Activated naive CD8-positive, alpha-beta T cell treated with anti-CD3 and anti-CD28 coated beads, Interleukin-2, amount 50 U/mL, for 24 hours (primary cell): Measurements from ENCODE around the gene SERPINB6.
A peak's percentile ranks its signal among the peaks of the same experiment; 100 is the strongest.
"Not testable (repeated sequence)": the region's sequence is repeated elsewhere in the genome, so short reads cannot be mapped to it uniquely, and the experiment has no call there.

ENCODE experiments used
- ATAC-seq: fragments of 150-1000 bp; cut with Tn5 transposase; one replicate; pipeline ENCODE4 v1.10.0; 2021
- DNase-seq: peaks from one replicate; pipeline ENCODE4 v3.0.0; 2021
- H3K27ac Mint-ChIP-seq: one replicate; pipeline ENCODE4 v1.8.0; 2021; ENCODE audit warnings: mild to moderate bottlenecking, mixed read lengths
- H3K27me3 Mint-ChIP-seq: one replicate; pipeline ENCODE4 v1.8.0; 2021; ENCODE audit warnings: mixed read lengths
- H3K36me3 Mint-ChIP-seq: one replicate; pipeline ENCODE4 v1.8.0; 2021; ENCODE audit warnings: low read depth, mixed read lengths
- H3K4me1 Mint-ChIP-seq: one replicate; pipeline ENCODE4 v1.8.0; 2021; ENCODE audit warnings: mixed read lengths
- H3K4me3 Mint-ChIP-seq: one replicate; pipeline ENCODE4 v1.8.0; 2021; ENCODE audit warnings: mild to moderate bottlenecking, moderate library complexity, mixed read lengths
- H3K9me3 Mint-ChIP-seq: one replicate; pipeline ENCODE4 v1.8.0; 2021; ENCODE audit warnings: mixed read lengths

SERPINB6 gene

DNA sequence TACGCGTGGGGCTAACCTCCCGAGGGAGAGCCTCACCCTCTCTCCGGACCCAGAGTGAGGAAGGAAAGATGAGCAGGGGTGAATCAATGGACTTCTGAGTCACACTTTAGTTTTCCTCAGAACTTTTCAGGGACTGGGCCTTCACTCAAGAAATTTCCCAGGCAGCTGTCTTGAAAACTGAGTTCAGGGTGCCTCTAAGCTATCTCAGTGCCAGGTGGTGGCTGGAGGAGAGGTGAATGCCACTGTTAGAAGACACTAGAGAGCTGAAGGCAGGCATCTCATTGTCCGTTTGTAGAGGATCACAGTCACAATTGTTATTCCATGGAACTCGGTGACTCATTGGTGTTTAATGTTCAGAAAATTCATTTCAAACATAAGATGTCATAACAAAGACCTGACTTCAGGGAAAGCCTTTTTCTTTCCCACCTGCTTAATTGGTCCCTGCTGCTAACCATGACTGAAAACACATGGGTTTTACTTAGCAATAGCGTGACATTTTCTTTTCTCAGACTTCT lies 5.3 kb upstream of the SERPINB6 start:
- ATAC-seq = no peak
- no peak for DNase-seq
- Mint-ChIP-seq H3K4me1 (peaks cover 36% of the 10 kb centered on the region), H3K36me3 (no peaks in the 10 kb centered on the region), H3K27ac (peak overlapping the region; percentile 55), H3K27me3 (peaks cover 18% of the 10 kb centered on the region), H3K4me3 (no peak overlapping the region), H3K9me3 (no peaks in the 10 kb centered on the region)

DNA sequence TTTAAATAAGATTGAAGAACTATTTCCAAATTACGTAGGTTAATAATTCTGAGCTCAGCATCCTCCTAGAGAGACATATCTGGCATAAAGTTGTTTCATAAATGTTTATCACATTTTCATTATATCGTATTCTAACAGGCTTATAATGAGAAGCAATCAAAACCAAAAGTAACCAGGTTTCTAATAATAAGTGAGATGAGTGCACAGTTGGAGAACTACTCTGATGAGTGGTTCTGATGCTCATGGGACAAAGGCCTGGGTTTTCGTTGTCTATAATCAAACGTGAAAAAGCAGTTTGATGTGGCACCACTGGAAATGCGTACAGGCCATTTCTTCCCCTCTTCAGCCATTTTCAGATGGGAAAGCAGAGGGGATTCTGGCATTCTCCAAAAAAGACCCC lies 4.7 kb upstream of the SERPINB6 start:
- Mint-ChIP-seq H3K27me3 (peaks cover 18% of the 10 kb centered on the region), H3K4me1 (peaks cover 37% of the 10 kb centered on the region), H3K36me3 (no peaks in the 10 kb centered on the region), H3K4me3 (no peak overlapping the region), H3K9me3 (no peaks in the 10 kb centered on the region), H3K27ac (peak overlapping the region; percentile 55)
- DNase-seq = no peak
- ATAC-seq = no peak

DNA sequence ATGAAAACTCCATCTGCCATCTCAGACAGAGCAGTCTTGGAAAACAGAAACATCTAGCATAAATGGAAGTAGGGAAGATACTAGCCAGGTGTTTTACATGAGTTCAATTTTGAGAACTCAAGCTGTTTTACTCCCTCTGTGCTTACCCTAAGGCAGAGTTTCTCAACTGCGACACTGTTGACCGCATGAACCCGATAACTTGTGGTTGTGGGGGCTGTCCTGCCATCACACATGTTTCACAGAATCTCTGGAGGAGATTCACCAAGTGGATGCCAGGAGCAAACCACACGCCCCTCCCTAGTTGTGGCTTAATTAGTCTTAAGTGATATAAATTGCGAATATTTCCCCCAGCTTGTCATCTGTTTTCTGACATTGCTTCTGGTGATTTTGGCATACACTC lies 2.3 kb upstream of the SERPINB6 start:
- H3K9me3 Mint-ChIP-seq = no peaks in the 10 kb centered on the region
- no peaks in the 10 kb centered on the region for H3K36me3 Mint-ChIP-seq
- ATAC-seq = no peak
- H3K4me3 Mint-ChIP-seq = no peak overlapping the region
- peaks cover 50% of the 10 kb centered on the region for H3K4me1 Mint-ChIP-seq
- DNase-seq = no peak
- H3K27me3 Mint-ChIP-seq = peaks cover 16% of the 10 kb centered on the region
- no peak overlapping the region for H3K27ac Mint-ChIP-seq

GRCh38 chr6:2973180-2973579 lies 1.8 kb upstream of the SERPINB6 start:
- peaks cover 15% of the 10 kb centered on the region for H3K27me3 Mint-ChIP-seq
- peaks cover 48% of the 10 kb centered on the region for H3K4me1 Mint-ChIP-seq
- DNase-seq, ATAC-seq, H3K36me3 Mint-ChIP-seq, H3K4me3 Mint-ChIP-seq, H3K9me3 Mint-ChIP-seq: not testable (repeated sequence)
- H3K27ac Mint-ChIP-seq = peak overlapping the region; percentile 85

DNA sequence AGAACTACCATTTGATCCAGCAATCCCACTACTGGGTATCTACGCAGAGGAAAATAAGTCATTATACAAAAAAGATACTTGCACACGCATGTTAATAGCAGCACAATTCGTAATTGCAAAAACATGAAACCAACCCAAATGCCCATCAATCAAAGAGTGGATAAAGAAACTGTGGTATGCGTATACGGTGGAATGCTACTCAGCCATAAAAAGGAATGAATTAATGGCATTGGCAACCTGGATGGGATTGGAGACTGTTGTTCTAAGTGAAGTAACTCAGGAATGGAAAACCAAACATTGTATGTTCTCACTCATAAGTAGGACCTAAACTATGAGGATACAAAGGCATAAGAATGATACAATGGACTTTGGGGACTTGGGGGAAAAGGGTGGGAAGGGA lies 1.3 kb upstream of the SERPINB6 start:
- not testable (repeated sequence) for DNase-seq, ATAC-seq, H3K36me3 Mint-ChIP-seq, H3K9me3 Mint-ChIP-seq
- H3K27ac Mint-ChIP-seq = peak overlapping the region; percentile 85
- peak overlapping the region; percentile 78 for H3K4me3 Mint-ChIP-seq
- H3K4me1 Mint-ChIP-seq = peaks cover 52% of the 10 kb centered on the region
- H3K27me3 Mint-ChIP-seq = peaks cover 15% of the 10 kb centered on the region

- peak overlapping the region; percentile 78 for H3K4me3 Mint-ChIP-seq
- H3K4me1 Mint-ChIP-seq = peaks cover 54% of the 10 kb centered on the region
- not testable (repeated sequence) for ATAC-seq, H3K36me3 Mint-ChIP-seq, H3K9me3 Mint-ChIP-seq, DNase-seq
- peak overlapping the region; percentile 85 for H3K27ac Mint-ChIP-seq
- H3K27me3 Mint-ChIP-seq = peaks cover 12% of the 10 kb centered on the region
These were observed 786 bp upstream of the SERPINB6 start for GRCh38 chr6:2972219-2972487.

DNA sequence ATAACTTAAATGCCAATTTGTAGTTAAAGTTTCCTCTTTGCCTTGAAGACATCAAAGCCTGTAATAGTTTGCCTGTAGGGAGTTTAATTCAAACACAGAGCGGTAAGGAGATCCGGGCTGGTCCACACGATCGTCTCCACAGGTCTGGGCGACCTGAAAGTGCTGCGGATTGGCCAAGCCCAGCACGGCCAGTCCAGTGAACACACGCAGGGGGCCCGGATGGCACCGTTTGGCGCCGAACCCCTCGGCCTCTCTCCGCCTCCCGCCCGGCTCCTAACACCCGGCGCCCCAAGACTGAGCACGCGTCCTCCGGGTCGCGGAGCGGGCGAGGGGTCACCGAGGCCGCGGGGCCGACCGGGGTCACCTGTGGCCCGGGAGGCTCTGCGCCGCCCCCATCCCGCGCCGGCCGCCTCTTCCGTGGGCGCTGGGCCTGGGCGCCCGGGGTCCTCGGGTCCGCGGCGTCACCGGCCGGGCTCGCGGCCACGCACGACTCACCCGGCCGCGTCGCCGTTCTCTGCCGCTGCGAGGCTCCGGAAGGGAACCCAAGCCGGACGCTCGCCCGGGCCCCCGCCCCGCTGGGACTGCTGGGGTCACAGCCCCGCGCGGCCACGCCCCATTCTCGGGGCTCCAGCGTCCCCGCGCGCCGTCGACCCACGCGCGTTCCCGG lies 481 bp downstream of the SERPINB6 start:
- peak overlapping the region; percentile 81 for H3K4me3 Mint-ChIP-seq
- H3K27ac Mint-ChIP-seq = peak overlapping the region; percentile 82
- H3K4me1 Mint-ChIP-seq = peaks cover 56% of the 10 kb centered on the region
- H3K36me3 Mint-ChIP-seq = no peaks in the 10 kb centered on the region
- H3K27me3 Mint-ChIP-seq = peaks cover 10% of the 10 kb centered on the region
- DNase-seq (peak; percentile 59), ATAC-seq (peak; percentile 65)
- H3K9me3 Mint-ChIP-seq = no peaks in the 10 kb centered on the region

- H3K27ac Mint-ChIP-seq = peak overlapping the region; percentile 82
- peaks cover 52% of the 10 kb centered on the region for H3K4me1 Mint-ChIP-seq
- H3K9me3 Mint-ChIP-seq = no peaks in the 10 kb centered on the region
- H3K36me3 Mint-ChIP-seq = no peaks in the 10 kb centered on the region
- no peak for ATAC-seq
- DNase-seq = no peak
- H3K4me3 Mint-ChIP-seq = peak overlapping the region; percentile 81
- H3K27me3 Mint-ChIP-seq = peaks cover 10% of the 10 kb centered on the region
These were observed 1.2 kb downstream of the SERPINB6 start for GRCh38 chr6:2970034-2970685.

- Mint-ChIP-seq H3K36me3 (no peaks in the 10 kb centered on the region), H3K27ac (peak overlapping the region; percentile 47), H3K4me1 (peaks cover 52% of the 10 kb centered on the region), H3K9me3 (no peaks in the 10 kb centered on the region), H3K27me3 (peaks cover 10% of the 10 kb centered on the region), H3K4me3 (peak overlapping the region; percentile 37)
- ATAC-seq = no peak
- DNase-seq = no peak
These were observed 1.8 kb downstream of the SERPINB6 start for GRCh38 chr6:2969549-2969948.

- Mint-ChIP-seq H3K36me3 (no peaks in the 10 kb centered on the region), H3K27ac (no peak overlapping the region), H3K4me3 (no peak overlapping the region), H3K27me3 (peaks cover 10% of the 10 kb centered on the region), H3K9me3 (no peaks in the 10 kb centered on the region), H3K4me1 (peaks cover 49% of the 10 kb centered on the region)
- ATAC-seq (no peak), DNase-seq (no peak)
These were observed 2.7 kb downstream of the SERPINB6 start for GRCh38 chr6:2968600-2969135.

- H3K27ac Mint-ChIP-seq = no peak overlapping the region
- DNase-seq = no peak
- no peaks in the 10 kb centered on the region for H3K36me3 Mint-ChIP-seq
- no peak overlapping the region for H3K4me3 Mint-ChIP-seq
- no peaks in the 10 kb centered on the region for H3K9me3 Mint-ChIP-seq
- peaks cover 44% of the 10 kb centered on the region for H3K4me1 Mint-ChIP-seq
- ATAC-seq = no peak
- peaks cover 9% of the 10 kb centered on the region for H3K27me3 Mint-ChIP-seq
These were observed 3.4 kb downstream of the SERPINB6 start for GRCh38 chr6:2967936-2968335.

- no peaks in the 10 kb centered on the region for H3K9me3 Mint-ChIP-seq
- H3K27ac Mint-ChIP-seq = no peak overlapping the region
- H3K4me3 Mint-ChIP-seq = no peak overlapping the region
- H3K4me1 Mint-ChIP-seq = peaks cover 35% of the 10 kb centered on the region
- ATAC-seq = no peak
- H3K27me3 Mint-ChIP-seq = no peaks in the 10 kb centered on the region
- no peaks in the 10 kb centered on the region for H3K36me3 Mint-ChIP-seq
- DNase-seq = no peak
These were observed 5.0 kb downstream of the SERPINB6 start for GRCh38 chr6:2966347-2966746.

DNA sequence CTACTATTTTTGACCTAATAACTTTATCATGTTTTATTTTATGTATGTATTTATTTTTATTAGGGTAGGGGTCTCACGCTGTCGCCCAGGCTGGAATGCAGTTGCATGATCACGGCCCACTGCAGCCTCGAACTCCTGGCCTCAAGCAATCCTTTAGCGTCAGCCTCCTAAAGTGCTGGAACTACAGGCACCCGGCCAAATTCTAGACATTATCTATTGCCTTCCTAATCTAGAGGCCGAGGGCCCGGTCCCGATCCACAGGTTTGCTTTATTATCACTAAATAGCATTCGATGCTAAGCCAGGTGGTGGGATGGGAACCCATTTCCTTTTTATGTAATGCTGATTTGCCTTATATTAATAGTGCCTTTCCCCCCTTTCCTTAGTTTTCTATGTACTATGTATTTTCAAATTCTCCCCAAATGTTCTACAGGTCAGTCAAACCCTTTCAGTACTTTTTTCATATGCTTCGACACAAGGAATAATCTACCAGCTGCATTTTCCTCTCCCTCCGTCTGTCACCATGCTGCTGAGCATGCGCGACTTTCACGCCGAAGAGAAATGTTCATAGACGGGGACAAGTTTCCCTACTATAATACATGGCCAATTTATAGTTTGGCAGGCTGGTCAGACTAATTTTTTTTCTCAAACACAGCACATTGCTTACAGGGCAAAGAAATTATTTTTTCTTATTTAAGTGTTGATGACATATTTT lies 6.4 kb downstream of the SERPINB6 start:
- no peak for ATAC-seq
- no peaks in the 10 kb centered on the region for H3K9me3 Mint-ChIP-seq
- peaks cover 27% of the 10 kb centered on the region for H3K4me1 Mint-ChIP-seq
- no peak overlapping the region for H3K4me3 Mint-ChIP-seq
- DNase-seq = no peak
- H3K27ac Mint-ChIP-seq = no peak overlapping the region
- no peaks in the 10 kb centered on the region for H3K27me3 Mint-ChIP-seq
- no peaks in the 10 kb centered on the region for H3K36me3 Mint-ChIP-seq

- Mint-ChIP-seq H3K27ac (no peak overlapping the region), H3K27me3 (no peaks in the 10 kb centered on the region), H3K9me3 (no peaks in the 10 kb centered on the region), H3K4me1 (peaks cover 21% of the 10 kb centered on the region), H3K36me3 (no peaks in the 10 kb centered on the region), H3K4me3 (no peak overlapping the region)
- ATAC-seq (no peak), DNase-seq (no peak)
These were observed 7.6 kb downstream of the SERPINB6 start for GRCh38 chr6:2963756-2964155.

DNA sequence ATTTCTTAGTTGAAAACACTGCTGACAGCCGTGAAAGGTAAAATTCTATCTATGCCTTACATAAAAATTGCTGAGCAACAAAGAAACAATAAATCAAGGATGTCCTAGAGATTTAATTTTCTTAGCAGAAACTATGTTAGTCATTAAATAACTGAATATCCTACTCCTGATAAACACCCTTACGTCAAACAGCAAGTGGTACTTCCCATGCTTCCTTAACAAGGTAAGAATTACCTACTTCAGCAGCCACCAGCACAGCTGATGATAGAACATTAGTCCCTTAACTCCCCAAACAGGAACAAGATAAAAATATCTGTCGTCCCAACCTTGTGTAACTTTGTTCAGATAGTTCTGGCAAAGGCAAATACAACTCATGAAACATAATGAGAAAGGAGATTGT lies 8.7 kb downstream of the SERPINB6 start:
- Mint-ChIP-seq H3K9me3 (no peaks in the 10 kb centered on the region), H3K27ac (no peak overlapping the region), H3K27me3 (no peaks in the 10 kb centered on the region), H3K4me3 (no peak overlapping the region), H3K4me1 (peaks cover 25% of the 10 kb centered on the region), H3K36me3 (no peaks in the 10 kb centered on the region)
- DNase-seq (no peak), ATAC-seq (no peak)
